OCI-LY7 (cell line): Measurements from ENCODE around the gene LORICRIN. TPM values are rescaled to one million over a fixed set of nuclear protein-coding genes. Genes with fewer than 3 reads are reported as not detected.

Experiments
- BruUV-seq: library from RNA; stranded (reverse); fragments of 400-500 nt; replicated peaks from 2 replicates; lab custom pipeline; 2021; lab: Mats Ljungman, UMichigan
- CTCF ChIA-PET: fragments of 300-600 bp; sonication (Branson Sonifier 250); formaldehyde crosslinking; loops from one replicate; lab custom pipeline; 2022; ENCODE audit warnings: antibody characterized with exemption; ENCODE audit not compliant: unreplicated experiment; lab: Charles Lee
- POLR2A ChIA-PET: fragments of 300-600 bp; sonication (Branson Sonifier 250); formaldehyde crosslinking; loops from one replicate; lab custom pipeline; 2022; ENCODE audit warnings: antibody characterized with exemption; lab: Charles Lee
- DNase-seq: peaks from one replicate; pipeline ENCODE4 v3.0.0-alpha.2; 2015; ENCODE audit warnings: low spot score
- H2AFZ ChIP-seq: fragments of 200-600 bp; sonication (generic), shearing (Covaris generic); 2 replicates; pipeline ENCODE4 v1.6.1; 2014; ENCODE audit warnings: mild to moderate bottlenecking, antibody characterized with exemption, low read length, moderate library complexity
- H3K27ac ChIP-seq: fragments of 200-600 bp; sonication (generic); 2 replicates; pipeline ENCODE4 v1.5.1; 2014; ENCODE audit warnings: mixed run types, low read depth, mild to moderate bottlenecking, moderate library complexity, low read length, inconsistent platforms; ENCODE audit not compliant: poor library complexity, severe bottlenecking
- H3K36me3 ChIP-seq: fragments of 200-600 bp; sonication (generic); 2 replicates; pipeline ENCODE4 v1.6.1; 2014; ENCODE audit warnings: mild to moderate bottlenecking, antibody characterized with exemption, low read length, moderate library complexity, mixed read lengths; ENCODE audit not compliant: insufficient read depth
- H3K4me1 ChIP-seq: fragments of 200-600 bp; sonication (generic); 2 replicates; pipeline ENCODE4 v1.5.1; 2014; ENCODE audit warnings: mild to moderate bottlenecking, low read length; ENCODE audit not compliant: insufficient read depth, poor library complexity, severe bottlenecking
- H3K4me2 ChIP-seq: fragments of 200-600 bp; sonication (generic); 2 replicates; pipeline ENCODE4 v1.6.1; 2014; ENCODE audit warnings: mild to moderate bottlenecking, low read length
- H3K4me3 ChIP-seq: fragments of 200-600 bp; sonication (generic); 2 replicates; pipeline ENCODE4 v1.5.1; 2014; ENCODE audit warnings: mild to moderate bottlenecking, low read depth, low read length; ENCODE audit not compliant: poor library complexity, severe bottlenecking
- H3K79me2 ChIP-seq: fragments of 200-600 bp; sonication (generic); 2 replicates; pipeline ENCODE4 v1.6.1; 2016; ENCODE audit warnings: low read depth, mild to moderate bottlenecking, low read length, moderate library complexity, mixed read lengths; ENCODE audit not compliant: insufficient read depth
- H3K9me2 ChIP-seq: fragments of 200-600 bp; sonication (generic); 2 replicates; pipeline ENCODE4 v1.6.1; 2016; ENCODE audit warnings: mild to moderate bottlenecking, low read length, mixed read lengths; ENCODE audit not compliant: insufficient read depth
- H3K9me3 ChIP-seq: fragments of 200-600 bp; sonication (generic); 2 replicates; pipeline ENCODE4 v1.6.1; 2014; ENCODE audit warnings: mild to moderate bottlenecking, mixed run types, low read length, mixed read lengths
- H4K20me1 ChIP-seq: fragments of 200-600 bp; sonication (generic); 2 replicates; pipeline ENCODE4 v1.6.1; 2014; ENCODE audit warnings: mild to moderate bottlenecking, antibody characterized with exemption, low read length, moderate library complexity, mixed read lengths; ENCODE audit not compliant: insufficient read depth
- EZH2phosphoT487 ChIP-seq: fragments of 200-600 bp; sonication (generic); IDR thresholded peaks from 2 replicates; pipeline ENCODE4 v1.6.1; 2018; ENCODE audit warnings: low read depth, borderline replicate concordance, mild to moderate bottlenecking, mixed run types, antibody characterized with exemption, low read length, moderate library complexity, mixed read lengths
- intact Hi-C: fragments of 100-400 bp; cut with micrococcal nuclease; formaldehyde crosslinking; loops from one replicate; pipeline ENCODE4 v1.10.0; 2022; ENCODE audit not compliant: unreplicated experiment
- total RNA-seq, 2 experiments: library from RNA; depleted of rRNA in 1 of 2; stranded (reverse); fragments of >200 nt in 1 of 2; shearing (Covaris generic) in 1 of 2; gene quantifications; 2 replicates each; pipeline ENCODE4 v1.2.3, GENCODE V29; 2014 to 2022
- TF ChIP-seq, protein P1 (sequence below): fragments of 200-600 bp; sonication (generic); conservative IDR thresholded peaks from 2 replicates; pipeline ENCODE4 v1.5.1; 2014; ENCODE audit warnings: mild to moderate bottlenecking, antibody characterized with exemption, low read length, moderate library complexity, mixed read lengths

Gene LORICRIN
- total RNA-seq, 2 experiments from 2014 or later = not detected

DNA sequence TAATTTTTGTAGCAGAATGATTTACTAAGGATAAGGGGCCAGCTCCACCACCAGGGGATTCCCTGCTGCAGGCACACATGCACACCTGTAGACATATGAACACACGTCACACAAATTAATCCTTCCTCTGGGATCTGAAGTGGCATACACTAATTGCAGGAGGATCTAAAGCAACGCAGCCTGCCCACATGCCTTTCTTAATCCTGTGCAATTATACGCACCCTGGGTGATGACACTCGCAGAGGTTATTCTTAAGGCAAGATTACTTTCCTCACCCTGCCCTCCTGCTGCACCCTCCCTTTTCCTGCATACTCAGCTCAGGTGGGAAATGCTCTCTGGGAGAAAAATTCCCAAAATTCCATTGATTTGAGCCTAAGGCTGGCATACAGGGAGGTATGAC is 7.5 kb upstream of the LORICRIN start:
- Histone ChIP-seq H2AFZ (no peak overlapping the region), H3K27ac (no peak overlapping the region), H4K20me1 (no peaks in the 10 kb centered on the region), H3K9me3 (no peaks in the 10 kb centered on the region), H3K79me2 (no peaks in the 10 kb centered on the region), H3K36me3 (no peaks in the 10 kb centered on the region), H3K4me1 (no peaks in the 10 kb centered on the region), H3K4me2 (no peak overlapping the region), H3K9me2 (no peaks in the 10 kb centered on the region), H3K4me3 (no peak overlapping the region)
- BruUV-seq = no TSS peak
- TF ChIP-seq EZH2phosphoT487 = no peak
- TF ChIP-seq, protein P1, sequence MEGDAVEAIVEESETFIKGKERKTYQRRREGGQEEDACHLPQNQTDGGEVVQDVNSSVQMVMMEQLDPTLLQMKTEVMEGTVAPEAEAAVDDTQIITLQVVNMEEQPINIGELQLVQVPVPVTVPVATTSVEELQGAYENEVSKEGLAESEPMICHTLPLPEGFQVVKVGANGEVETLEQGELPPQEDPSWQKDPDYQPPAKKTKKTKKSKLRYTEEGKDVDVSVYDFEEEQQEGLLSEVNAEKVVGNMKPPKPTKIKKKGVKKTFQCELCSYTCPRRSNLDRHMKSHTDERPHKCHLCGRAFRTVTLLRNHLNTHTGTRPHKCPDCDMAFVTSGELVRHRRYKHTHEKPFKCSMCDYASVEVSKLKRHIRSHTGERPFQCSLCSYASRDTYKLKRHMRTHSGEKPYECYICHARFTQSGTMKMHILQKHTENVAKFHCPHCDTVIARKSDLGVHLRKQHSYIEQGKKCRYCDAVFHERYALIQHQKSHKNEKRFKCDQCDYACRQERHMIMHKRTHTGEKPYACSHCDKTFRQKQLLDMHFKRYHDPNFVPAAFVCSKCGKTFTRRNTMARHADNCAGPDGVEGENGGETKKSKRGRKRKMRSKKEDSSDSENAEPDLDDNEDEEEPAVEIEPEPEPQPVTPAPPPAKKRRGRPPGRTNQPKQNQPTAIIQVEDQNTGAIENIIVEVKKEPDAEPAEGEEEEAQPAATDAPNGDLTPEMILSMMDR = no peak
- no peak for DNase-seq
- intact Hi-C loops = no loop called here
- CTCF ChIA-PET = no interaction called here
- POLR2A ChIA-PET = no interaction called here

DNA sequence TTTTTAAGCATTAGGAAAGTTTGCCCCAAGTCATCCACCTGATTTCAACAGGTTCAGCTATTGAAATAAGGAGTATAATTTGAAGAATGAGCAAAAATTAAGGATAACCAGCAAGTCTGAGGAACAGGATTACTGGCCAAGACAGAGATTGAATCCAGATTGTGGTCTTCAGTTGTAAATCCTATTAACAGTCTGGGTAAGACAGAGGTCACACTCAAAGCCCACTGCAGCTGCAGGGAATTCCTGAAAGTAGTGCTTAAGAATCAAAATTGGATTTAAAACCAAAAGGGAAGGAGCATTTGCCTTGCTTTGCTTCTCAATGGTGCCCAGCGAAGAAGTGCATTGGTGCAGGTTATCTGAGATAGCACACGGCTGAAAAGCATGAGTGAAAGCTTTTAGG is 6.4 kb upstream of the LORICRIN start:
- intact Hi-C loops = no loop called here
- Histone ChIP-seq H3K36me3 (no peaks in the 10 kb centered on the region), H3K4me3 (no peak overlapping the region), H3K27ac (no peak overlapping the region), H3K4me1 (no peaks in the 10 kb centered on the region), H3K9me2 (no peaks in the 10 kb centered on the region), H3K4me2 (no peak overlapping the region), H4K20me1 (no peaks in the 10 kb centered on the region), H3K79me2 (no peaks in the 10 kb centered on the region), H3K9me3 (no peaks in the 10 kb centered on the region), H2AFZ (no peak overlapping the region)
- TF ChIP-seq, protein P1 = no peak
- TF ChIP-seq EZH2phosphoT487 = no peak
- POLR2A ChIA-PET = no interaction called here
- BruUV-seq = no TSS peak
- CTCF ChIA-PET = interaction anchor here (0.8 kb wide), 1 partner anchor 10 kb away, joined by 3 read pairs; no protein-coding TSS in a partner anchor
- no peak for DNase-seq

DNA sequence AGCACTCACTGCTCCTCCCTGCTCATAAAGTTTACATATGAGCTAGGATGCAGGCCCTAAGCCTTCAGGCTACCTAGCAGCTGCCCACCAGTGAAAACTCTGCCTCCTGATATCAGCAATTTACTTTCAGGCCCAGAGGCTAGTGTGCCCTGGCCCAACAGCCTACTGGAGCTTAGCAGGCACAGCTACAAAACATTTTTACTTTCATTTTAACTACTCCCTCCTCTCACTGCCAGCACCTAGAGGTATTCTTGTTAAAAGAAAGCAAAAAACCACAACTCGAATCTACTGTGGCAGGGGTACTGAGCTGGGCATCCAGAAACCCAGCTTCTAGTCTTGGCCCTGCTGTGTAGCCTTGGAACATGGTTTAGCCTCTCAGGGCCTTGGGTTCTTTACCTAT is 5.8 kb upstream of the LORICRIN start:
- Histone ChIP-seq H3K36me3 (no peaks in the 10 kb centered on the region), H3K79me2 (no peaks in the 10 kb centered on the region), H3K9me2 (no peaks in the 10 kb centered on the region), H3K27ac (no peak overlapping the region), H2AFZ (no peak overlapping the region), H3K4me1 (no peaks in the 10 kb centered on the region), H3K9me3 (no peaks in the 10 kb centered on the region), H3K4me3 (no peak overlapping the region), H3K4me2 (no peak overlapping the region), H4K20me1 (no peaks in the 10 kb centered on the region)
- POLR2A ChIA-PET = no interaction called here
- CTCF ChIA-PET = interaction anchor here (0.8 kb wide), 1 partner anchor 9 kb away, joined by 3 read pairs; no protein-coding TSS in a partner anchor
- intact Hi-C loops = no loop called here
- TF ChIP-seq, protein P1 = no peak
- TF ChIP-seq EZH2phosphoT487 = no peak
- DNase-seq = no peak
- no TSS peak for BruUV-seq
